Retinal pigment epithelial cell (primary cell): ENCODE results near the gene SLC25A24.
"Not testable (repeated sequence)": the region's sequence is repeated elsewhere in the genome, so short reads cannot be mapped to it uniquely, and the experiment has no call there.

Source experiments
- DNase-seq: peaks from one replicate; pipeline ENCODE4 v3.0.0-alpha.2; 2010; ENCODE audit warnings: low read depth
- H3K4me3 ChIP-seq: 2 replicates; pipeline ENCODE4 v1.5.1; 2011; ENCODE audit warnings: mild to moderate bottlenecking, low read length, control low read depth, moderate library complexity
- TF ChIP-seq, protein P1 (sequence below): conservative IDR thresholded peaks from 2 replicates; pipeline ENCODE4 v1.5.1; 2011; ENCODE audit warnings: low read depth, low read length, control low read depth, inconsistent platforms

Gene SLC25A24

DNA sequence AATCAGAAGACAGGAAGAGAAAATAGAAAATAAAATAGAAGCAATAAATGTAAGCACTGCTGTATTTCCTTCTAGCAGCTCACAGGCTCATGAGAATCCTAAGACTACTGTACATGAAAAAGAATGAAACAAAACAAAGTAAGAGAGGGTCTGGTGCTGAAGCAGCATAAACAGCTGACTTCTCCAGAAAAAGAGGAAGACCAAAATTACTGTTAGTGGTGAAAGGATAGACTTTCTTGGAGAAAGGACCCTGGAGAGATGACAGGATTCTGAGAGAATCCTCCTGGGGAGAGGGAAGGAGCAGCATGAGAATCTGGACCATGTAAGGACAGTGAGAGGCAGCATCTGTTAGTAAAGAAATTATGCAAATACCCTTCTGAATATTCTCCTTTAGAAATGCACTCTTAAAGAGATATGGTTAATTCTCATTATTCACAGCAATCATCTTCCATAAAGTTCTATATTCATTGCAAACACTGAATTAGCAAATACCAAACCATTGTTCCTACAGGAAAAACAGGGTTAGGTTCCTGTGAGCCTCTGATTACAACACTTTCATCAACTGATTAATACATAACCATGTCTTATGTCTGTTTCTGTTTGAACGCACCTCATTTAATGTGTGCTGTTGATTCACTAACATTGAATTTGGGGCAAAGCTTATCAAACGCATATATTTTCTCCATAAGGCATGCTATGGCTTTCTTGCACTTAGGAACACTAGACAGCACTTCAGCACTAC lies 17.0 kb downstream of the SLC25A24 start:
- no peak for DNase-seq
- no peak overlapping the region for H3K4me3 ChIP-seq
- TF ChIP-seq, protein P1, sequence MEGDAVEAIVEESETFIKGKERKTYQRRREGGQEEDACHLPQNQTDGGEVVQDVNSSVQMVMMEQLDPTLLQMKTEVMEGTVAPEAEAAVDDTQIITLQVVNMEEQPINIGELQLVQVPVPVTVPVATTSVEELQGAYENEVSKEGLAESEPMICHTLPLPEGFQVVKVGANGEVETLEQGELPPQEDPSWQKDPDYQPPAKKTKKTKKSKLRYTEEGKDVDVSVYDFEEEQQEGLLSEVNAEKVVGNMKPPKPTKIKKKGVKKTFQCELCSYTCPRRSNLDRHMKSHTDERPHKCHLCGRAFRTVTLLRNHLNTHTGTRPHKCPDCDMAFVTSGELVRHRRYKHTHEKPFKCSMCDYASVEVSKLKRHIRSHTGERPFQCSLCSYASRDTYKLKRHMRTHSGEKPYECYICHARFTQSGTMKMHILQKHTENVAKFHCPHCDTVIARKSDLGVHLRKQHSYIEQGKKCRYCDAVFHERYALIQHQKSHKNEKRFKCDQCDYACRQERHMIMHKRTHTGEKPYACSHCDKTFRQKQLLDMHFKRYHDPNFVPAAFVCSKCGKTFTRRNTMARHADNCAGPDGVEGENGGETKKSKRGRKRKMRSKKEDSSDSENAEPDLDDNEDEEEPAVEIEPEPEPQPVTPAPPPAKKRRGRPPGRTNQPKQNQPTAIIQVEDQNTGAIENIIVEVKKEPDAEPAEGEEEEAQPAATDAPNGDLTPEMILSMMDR, result no peak

DNA sequence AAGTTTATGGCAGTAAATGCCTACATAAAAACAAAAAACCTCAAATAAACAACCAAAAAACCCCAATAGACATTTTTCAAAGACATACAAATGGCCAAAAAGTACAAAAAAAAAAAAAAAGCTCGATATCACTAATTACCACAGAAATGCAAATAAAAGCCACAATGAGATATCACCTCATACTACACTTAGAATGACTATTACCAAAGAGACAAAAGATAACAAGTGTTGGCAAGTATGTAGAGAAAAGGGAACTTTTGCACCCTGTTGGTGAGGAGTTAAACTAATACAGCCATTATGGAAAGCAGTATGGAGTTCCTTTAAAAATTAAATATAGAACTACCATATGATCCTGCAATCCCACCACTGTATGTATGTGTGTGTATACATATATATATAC lies 21.1 kb downstream of the SLC25A24 start:
- TF ChIP-seq, protein P1, result no peak
- no peak for DNase-seq
- no peak overlapping the region for H3K4me3 ChIP-seq

DNA sequence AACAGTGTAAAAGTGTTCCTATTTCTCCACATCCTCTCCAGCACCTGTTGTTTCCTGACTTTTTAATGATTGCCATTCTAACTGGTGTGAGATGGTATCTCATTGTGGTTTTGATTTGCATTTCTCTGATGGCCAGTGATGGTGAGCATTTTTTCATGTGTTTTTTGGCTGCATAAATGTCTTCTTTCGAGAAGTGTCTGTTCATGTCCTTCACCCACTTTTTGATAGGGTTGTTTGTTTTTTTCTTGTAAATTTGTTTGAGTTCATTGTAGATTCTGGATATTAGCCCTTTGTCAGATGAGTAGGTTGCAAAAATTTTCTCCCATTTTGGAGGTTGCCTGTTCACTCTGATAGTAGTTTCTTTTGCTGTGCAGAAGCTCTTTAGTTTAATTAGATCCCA lies 37.7 kb downstream of the SLC25A24 start:
- not testable (repeated sequence) for H3K4me3 ChIP-seq, DNase-seq

GRCh38 chr1:108159951-108160350 lies 40.2 kb downstream of the SLC25A24 start:
- not testable (repeated sequence) for H3K4me3 ChIP-seq, DNase-seq

DNA sequence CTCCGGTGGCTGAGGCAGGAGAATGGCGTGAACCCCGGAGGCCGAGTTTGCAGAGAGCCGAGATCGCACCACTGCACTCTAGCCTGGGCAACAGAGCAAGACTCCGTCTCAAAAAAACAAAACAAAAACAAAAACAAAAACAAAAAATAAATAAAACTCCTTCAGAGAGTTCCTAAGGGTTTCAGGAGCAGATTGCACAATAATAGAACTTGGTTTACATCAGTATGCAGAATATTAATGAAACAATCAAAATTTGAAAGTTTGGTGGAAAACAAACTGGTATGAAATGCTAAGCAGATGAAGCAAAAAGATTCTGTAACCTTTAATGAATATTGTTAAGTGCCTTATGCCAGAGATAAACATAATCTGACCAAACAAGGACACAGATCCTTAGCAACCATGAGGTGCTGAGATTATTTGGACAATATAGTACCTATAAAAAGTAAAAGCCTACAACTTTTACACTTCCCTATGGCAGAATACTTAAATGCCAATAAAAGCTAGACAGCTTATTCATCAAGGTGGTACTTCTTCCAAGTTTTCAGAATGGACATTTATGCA lies 41.2 kb downstream of the SLC25A24 start:
- no peak for DNase-seq
- no peak overlapping the region for H3K4me3 ChIP-seq
- TF ChIP-seq, protein P1, result no peak

DNA sequence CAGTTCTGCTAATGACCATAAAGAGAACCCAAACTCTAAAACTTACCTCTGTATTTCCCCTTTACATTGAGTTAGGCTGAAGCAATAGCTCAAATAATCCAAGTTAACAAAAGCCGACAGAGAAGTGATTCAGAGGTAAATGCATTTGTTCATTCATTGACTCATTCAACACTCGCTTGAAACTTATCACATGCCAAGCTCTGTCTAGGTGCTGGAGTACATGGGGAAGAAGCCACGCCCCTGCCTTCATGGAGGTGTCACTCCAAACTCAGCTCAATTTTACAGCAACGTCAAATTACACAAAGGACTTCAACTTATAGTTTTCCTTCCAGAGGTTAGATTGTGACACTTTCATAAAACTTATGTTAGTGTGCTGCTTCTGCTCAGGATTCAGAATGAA lies 45.8 kb downstream of the SLC25A24 start:
- no peak overlapping the region for H3K4me3 ChIP-seq
- TF ChIP-seq, protein P1, result no peak
- no peak for DNase-seq

- H3K4me3 ChIP-seq, result no peak overlapping the region
- TF ChIP-seq, protein P1, result no peak
- no peak for DNase-seq
These were observed 47.3 kb downstream of the SLC25A24 start for GRCh38 chr1:108152782-108153222.

DNA sequence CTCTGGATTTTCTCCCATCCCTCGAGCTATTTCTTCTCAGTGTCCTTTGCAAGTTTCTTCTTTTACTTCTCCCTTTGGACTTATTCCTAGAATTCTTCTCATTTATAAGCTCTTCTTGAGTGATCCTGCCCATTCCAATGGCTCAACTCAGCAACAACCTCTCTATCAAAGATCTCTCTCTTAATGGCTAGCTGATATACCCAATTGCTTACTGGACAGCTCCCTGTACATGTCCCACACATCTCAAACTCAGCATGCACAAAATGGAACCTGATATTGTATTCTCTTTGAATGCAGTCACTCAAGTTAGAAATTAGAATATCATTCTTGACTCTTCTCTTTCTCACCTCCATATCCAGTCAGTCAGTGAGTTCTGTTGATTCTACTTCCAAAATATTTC lies 48.6 kb downstream of the SLC25A24 start:
- no peak for DNase-seq
- TF ChIP-seq, protein P1, result no peak
- H3K4me3 ChIP-seq, result no peak overlapping the region
